Measurements from ENCODE around the gene CRIP2. TPM values are rescaled to one million over a fixed set of nuclear protein-coding genes. Genes with fewer than 3 reads are reported as not detected.
A peak's percentile ranks its signal among the peaks of the same experiment; 100 is the strongest.

CRIP2 gene
- total and polyA plus RNA-seq, 10 of the 15 experiments (the other 5 are each of a cell fraction or from before 2014, with no cell fraction given), result 0.04 to 0.62 (median 0.37) TPM; not detected in 5

DNA sequence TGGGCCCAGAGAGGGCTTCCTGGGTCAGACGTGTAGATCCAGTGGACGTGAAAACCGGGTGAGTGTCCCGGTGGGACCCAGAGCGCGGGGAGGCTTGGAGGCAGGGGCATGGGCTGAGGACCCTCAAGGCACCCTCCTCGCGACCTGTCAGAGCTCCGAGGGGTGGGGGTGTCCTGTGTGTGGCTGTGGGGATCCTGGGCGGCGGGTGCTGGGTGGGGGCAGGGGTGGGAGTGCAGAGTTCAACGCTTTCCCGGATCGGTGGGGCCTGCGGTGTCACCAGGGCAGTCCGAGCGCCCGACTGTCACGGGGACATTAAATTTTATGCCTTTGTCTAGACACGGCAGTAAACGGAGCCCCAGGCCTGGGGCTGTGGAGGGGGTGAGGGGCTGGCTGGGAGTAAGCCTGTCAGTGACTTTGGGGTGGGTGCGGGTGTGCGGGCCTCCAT is 52.8 kb downstream of the CRIP2 start:
- ChIA-PET CTCF (interaction anchor here (1.9 kb wide), 1 partner anchor 157 kb away, joined by 13 read pairs; no protein-coding TSS in a partner anchor), POLR2A (no interaction called here), RAD21 (ENCODE audit: unreplicated experiment) (no interaction called here), SMC1A (ENCODE audit: uncharacterized antibody, unreplicated experiment) (interaction anchor here (1.8 kb wide), 1 partner anchor 156 kb away, joined by 11 read pairs; no protein-coding TSS in a partner anchor)
- intact Hi-C loops (cut with micrococcal nuclease; ENCODE audit: unreplicated experiment), result loop anchor here (5.0 kb wide), 2 partner anchors 35 to 325 kb away; partner anchors contain the start of gene TEDC1
- no peak for TF ChIP-seq SMAD1 (IDR thresholded peaks at IDR 0.05; ENCODE audit: low read depth, partially characterized antibody)
- TF ChIP-seq RCOR1 (conservative IDR thresholded peaks at IDR 0.05; ENCODE audit: low read depth, low read length), result no peak
- WGBS (ENCODE audit: insufficient coverage, insufficient replicate concordance, low lambda C conversion rate, missing lambda C conversion rate), result 31% methylated on average over 18 of the region's 23 CpGs
- FAIRE-seq (no peak), DNase-seq (ENCODE audit: low read depth, low spot score) (no peak), ATAC-seq (no peak)
- in situ Hi-C loops (cut with MboI), result no loop called here
- peaks cover 5 to 7% of the 10 kb centered on the region in 2 experiments; a peak in 3 of 4 replicates for H3K27me3 ChIP-seq (replicated peaks in 1 of 2; ENCODE audit: control insufficient read depth in 2 of 2, insufficient read depth in 2 of 2, low read length in 1 of 2)
- no peak overlapping the region for H3K9ac ChIP-seq (ENCODE audit: control insufficient read depth, insufficient read depth, low read length)
- no peaks in the 10 kb centered on the region for H3K79me2 ChIP-seq (ENCODE audit: control insufficient read depth, insufficient read depth, low read length)
- peak overlapping the region; percentile 33; the same call in 1 of the 2 replicates for H3K4me2 ChIP-seq (ENCODE audit: control insufficient read depth, insufficient read depth)
- H3K36me3 ChIP-seq (ENCODE audit: control insufficient read depth in 2 of 2, insufficient read depth in 2 of 2, low read length in 1 of 2), result no peaks in the 10 kb centered on the region
- no peak overlapping the region for H3K27ac ChIP-seq (ENCODE audit: control insufficient read depth, insufficient read depth)
- no peak overlapping the region for H3K4me3 ChIP-seq
- no peaks in the 10 kb centered on the region for H4K20me1 ChIP-seq (ENCODE audit: control insufficient read depth, insufficient read depth)
- no peak overlapping the region for H2AFZ ChIP-seq (ENCODE audit: control insufficient read depth, low read depth, low read length)
- BruUV-seq (replicated peaks), result no TSS peak
- H3K9me3 ChIP-seq (replicated peaks; ENCODE audit: control insufficient read depth, insufficient read depth, low read length), result no peaks in the 10 kb centered on the region
- H3K4me1 ChIP-seq (ENCODE audit: control insufficient read depth, insufficient read depth, low read length), result peaks cover 4% of the 10 kb centered on the region

DNA sequence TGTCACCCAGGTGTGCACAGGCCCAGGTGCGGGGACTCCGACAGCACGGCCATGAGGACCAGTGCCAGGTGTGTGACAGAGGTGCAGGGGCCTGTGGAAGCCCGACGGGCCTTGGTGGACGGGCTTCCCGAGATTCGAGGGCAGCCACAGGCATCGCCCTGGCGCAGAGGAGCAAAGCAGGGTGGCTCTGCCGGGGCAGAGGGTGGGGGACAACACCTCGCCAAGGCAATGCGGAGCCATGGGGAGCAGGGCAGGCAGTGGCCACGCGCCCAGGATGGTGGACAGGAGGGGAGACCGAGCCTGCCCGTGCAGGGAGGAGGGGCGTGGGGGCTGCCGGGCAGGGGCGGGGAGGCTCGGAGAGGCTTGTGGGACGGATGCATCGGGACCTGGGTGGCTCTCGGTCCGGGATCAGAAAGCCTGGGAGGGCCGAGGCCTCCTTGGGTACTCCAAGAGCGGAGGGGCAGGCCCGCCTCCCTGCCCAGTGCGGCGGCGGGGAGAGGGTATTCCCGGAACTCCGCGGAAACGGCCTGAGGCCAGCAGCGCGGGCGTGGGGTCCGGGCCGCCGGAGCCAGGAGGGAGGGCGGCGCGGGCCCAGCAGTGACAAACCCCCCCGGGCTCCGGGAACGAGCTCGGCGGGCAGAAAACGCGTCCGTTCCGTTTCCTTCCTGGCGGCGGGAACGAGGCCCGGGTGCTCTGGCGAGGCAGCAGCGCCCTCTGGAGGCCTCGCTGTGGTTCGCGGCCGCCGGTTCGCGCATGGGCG is 53.4 kb downstream of the CRIP2 start:
- Histone ChIP-seq H3K27ac (ENCODE audit: control insufficient read depth, insufficient read depth) (no peak overlapping the region), H3K4me3 (peak overlapping the region; percentile 65), H3K9ac (ENCODE audit: control insufficient read depth, insufficient read depth, low read length) (peak overlapping the region; percentile 71), H2AFZ (ENCODE audit: control insufficient read depth, low read depth, low read length) (peak overlapping the region; percentile 92), H4K20me1 (ENCODE audit: control insufficient read depth, insufficient read depth) (no peaks in the 10 kb centered on the region), H3K27me3 (replicated peaks in 1 of 2; ENCODE audit: control insufficient read depth in 2 of 2, insufficient read depth in 2 of 2, low read length in 1 of 2) (peaks cover 5 to 7% of the 10 kb centered on the region in 2 experiments; a peak in 3 of 4 replicates), H3K79me2 (ENCODE audit: control insufficient read depth, insufficient read depth, low read length) (no peaks in the 10 kb centered on the region), H3K9me3 (replicated peaks; ENCODE audit: control insufficient read depth, insufficient read depth, low read length) (no peaks in the 10 kb centered on the region), H3K4me2 (ENCODE audit: control insufficient read depth, insufficient read depth) (peak overlapping the region; percentile 92), H3K4me1 (ENCODE audit: control insufficient read depth, insufficient read depth, low read length) (peaks cover 4% of the 10 kb centered on the region), H3K36me3 (ENCODE audit: control insufficient read depth in 2 of 2, insufficient read depth in 2 of 2, low read length in 1 of 2) (no peaks in the 10 kb centered on the region)
- 6% methylated on average over 53 of the region's 67 CpGs for WGBS (ENCODE audit: insufficient coverage, insufficient replicate concordance, low lambda C conversion rate, missing lambda C conversion rate)
- intact Hi-C loops (cut with micrococcal nuclease; ENCODE audit: unreplicated experiment) (loop anchor here (5.0 kb wide), 2 partner anchors 36 to 326 kb away; partner anchors contain the start of gene TEDC1), in situ Hi-C loops (cut with MboI) (no loop called here)
- FAIRE-seq, result no peak
- CTCF ChIA-PET, result interaction anchor here (0.7 to 1.9 kb wide), 8 partner anchors 11 to 945 kb away, joined by 3 to 18 read pairs (median 4); no protein-coding TSS in a partner anchor
- ATAC-seq, result peak; percentile 84
- SMC1A ChIA-PET (ENCODE audit: uncharacterized antibody, unreplicated experiment), result interaction anchor here (1.0 to 1.8 kb wide), 2 partner anchors 42 to 157 kb away, joined by 3 to 11 read pairs; no protein-coding TSS in a partner anchor
- POLR2A ChIA-PET, result interaction anchor here (0.6 kb wide), 1 partner anchor 304 kb away, joined by 7 read pairs; no protein-coding TSS in a partner anchor
- RAD21 ChIA-PET (ENCODE audit: unreplicated experiment), result interaction anchor here (0.5 to 1.6 kb wide), 6 partner anchors 38 to 199 kb away, joined by 3 to 10 read pairs (median 4); no protein-coding TSS in a partner anchor
- DNase-seq (ENCODE audit: low read depth, low spot score), result no peak
- no TSS peak for BruUV-seq (replicated peaks)
- no peak for TF ChIP-seq MEF2A (IDR thresholded peaks at IDR 0.05; ENCODE audit: insufficient read depth, low read depth, low read length)
- TF ChIP-seq, protein P1, sequence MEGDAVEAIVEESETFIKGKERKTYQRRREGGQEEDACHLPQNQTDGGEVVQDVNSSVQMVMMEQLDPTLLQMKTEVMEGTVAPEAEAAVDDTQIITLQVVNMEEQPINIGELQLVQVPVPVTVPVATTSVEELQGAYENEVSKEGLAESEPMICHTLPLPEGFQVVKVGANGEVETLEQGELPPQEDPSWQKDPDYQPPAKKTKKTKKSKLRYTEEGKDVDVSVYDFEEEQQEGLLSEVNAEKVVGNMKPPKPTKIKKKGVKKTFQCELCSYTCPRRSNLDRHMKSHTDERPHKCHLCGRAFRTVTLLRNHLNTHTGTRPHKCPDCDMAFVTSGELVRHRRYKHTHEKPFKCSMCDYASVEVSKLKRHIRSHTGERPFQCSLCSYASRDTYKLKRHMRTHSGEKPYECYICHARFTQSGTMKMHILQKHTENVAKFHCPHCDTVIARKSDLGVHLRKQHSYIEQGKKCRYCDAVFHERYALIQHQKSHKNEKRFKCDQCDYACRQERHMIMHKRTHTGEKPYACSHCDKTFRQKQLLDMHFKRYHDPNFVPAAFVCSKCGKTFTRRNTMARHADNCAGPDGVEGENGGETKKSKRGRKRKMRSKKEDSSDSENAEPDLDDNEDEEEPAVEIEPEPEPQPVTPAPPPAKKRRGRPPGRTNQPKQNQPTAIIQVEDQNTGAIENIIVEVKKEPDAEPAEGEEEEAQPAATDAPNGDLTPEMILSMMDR (IDR thresholded peaks at IDR 0.05 in 2 of 3, conservative IDR thresholded peaks at IDR 0.05 in 1 of 3; ENCODE audit: control insufficient read depth in 2 of 3, extremely low read depth in 1 of 3, insufficient read depth in 1 of 3, low read depth in 3 of 3, low read length in 3 of 3), result peak; percentile 70 to 92 (median 87)
- TF ChIP-seq RELA (IDR thresholded peaks at IDR 0.05; ENCODE audit: borderline replicate concordance, partially characterized antibody), result peak; percentile 77
- peak; percentile 65 for TF ChIP-seq YY1 (IDR thresholded peaks at IDR 0.05; ENCODE audit: low read depth, low read length)
- no peak for TF ChIP-seq ZNF217 (IDR thresholded peaks at IDR 0.05)
- TF ChIP-seq RAD21 (IDR thresholded peaks at IDR 0.05; ENCODE audit: insufficient read depth, low read depth, low read length), result peak; percentile 69
- TF ChIP-seq IKZF1 (conservative IDR thresholded peaks at IDR 0.05), result peak; percentile 83
- 0 out of 2 replicates have a peak, but pooled peaks have one; percentile 50 for TF ChIP-seq RUNX3 (IDR thresholded peaks at IDR 0.05; ENCODE audit: low read length)
- peak; percentile 64 for TF ChIP-seq SMC3 (IDR thresholded peaks at IDR 0.05; ENCODE audit: borderline replicate concordance, low read length)
- peak; percentile 97; the same call in 1 of the 2 replicates for TF ChIP-seq RB1 (IDR thresholded peaks at IDR 0.05; ENCODE audit: borderline replicate concordance)
- TF ChIP-seq EGR1 (IDR thresholded peaks at IDR 0.05; ENCODE audit: borderline replicate concordance in 1 of 2, low read depth in 2 of 2, low read length in 2 of 2), result no peak
